IPS-18c (cell line): ENCODE measurements around the gene CD164L2.

Experiments used
- H3K4me3 ChIP-seq: 2 replicates; pipeline ENCODE4 v1.7.0; 2013; ENCODE audit warnings: low read depth, mild to moderate bottlenecking, low read length, moderate library complexity; ENCODE audit not compliant: insufficient read depth
- H3K9me3 ChIP-seq: one replicate; pipeline ENCODE4 v1.6.1; 2013; ENCODE audit warnings: mild to moderate bottlenecking, low read length, moderate library complexity; ENCODE audit not compliant: control insufficient read depth, insufficient read depth

Gene CD164L2

DNA sequence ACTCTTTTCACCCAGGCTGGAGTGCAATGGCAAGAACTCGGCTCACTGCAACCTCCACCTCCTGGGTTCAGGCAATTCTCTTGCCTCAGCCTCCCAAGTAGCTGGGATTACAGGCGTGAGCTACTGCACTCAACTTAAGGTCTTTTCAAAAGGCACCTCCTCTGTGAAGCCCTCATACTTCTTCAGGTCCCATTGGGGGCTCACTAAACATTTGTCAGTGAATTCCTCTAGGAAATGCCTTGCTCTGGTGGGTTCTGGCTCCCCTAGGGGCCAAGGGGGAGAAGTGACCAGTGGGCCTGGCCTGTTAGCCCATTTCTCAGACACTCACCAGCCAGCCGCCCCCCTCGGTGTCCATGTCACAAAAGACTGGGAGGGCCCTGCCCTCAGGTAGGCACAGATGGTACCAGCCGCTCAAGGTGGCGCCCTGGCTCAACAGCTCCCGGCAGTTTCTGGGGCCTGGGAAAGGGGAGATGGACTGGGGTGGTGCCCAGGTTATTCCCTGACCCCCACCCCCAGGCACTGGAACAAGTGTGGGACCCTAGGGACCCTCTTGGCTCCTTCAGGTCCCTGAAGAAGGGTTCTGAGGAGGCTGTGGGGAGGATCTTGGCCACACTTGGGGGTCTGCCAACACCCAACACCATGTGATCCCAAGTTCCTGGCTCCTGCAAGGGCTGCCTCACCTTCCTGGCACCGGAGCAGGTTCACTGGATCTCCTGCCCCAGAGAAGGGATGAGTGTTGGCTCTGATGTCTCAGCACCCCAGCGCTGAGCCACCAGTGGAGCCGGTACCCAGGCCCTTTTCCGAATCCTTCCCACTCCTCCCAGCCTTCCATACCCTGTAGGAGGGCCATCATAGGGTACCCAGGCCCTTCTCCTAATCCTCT, 10.1 kb downstream of the CD164L2 start:
- H3K9me3 ChIP-seq = peaks cover 2% of the 10 kb centered on the region
- H3K4me3 ChIP-seq = no peak overlapping the region

DNA sequence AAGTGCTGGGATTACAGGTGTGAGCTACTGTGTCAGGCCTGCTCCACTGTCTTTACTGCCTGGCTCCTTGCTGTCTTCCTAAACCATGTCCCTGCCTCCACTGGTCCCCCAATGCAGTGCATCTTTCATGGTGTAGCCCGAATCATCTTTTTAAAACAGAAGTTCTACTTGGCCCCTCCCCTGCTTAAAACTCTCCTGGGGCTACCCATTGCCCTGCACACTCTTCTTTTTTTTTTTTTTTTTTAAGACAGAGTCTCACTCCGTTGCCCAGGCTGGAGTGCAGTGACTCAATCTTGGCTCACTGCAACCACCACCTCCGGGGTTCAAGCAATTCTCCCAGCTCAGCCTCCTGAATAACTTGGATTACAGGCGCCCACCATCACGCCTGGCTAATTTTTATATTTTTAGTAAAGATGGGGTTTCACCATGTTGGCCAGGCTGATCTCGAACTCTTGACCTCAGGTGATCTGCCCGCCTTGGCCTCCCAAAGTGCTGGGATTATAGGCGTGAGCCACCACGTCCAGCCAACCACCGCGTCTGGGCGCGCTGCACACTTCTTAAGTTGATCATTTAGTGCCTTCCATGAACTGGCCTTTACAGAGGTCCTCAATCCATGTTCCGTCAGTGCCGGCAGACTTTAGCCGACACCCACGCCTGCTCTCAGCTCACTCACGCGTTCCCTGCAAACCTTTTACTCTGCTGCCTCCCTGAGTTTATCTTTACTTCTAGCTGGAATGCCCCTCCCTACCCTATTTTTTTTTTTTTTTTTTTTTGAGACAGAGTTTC, 10.9 kb downstream of the CD164L2 start:
- H3K4me3 ChIP-seq = no peak overlapping the region
- peaks cover 2% of the 10 kb centered on the region for H3K9me3 ChIP-seq

- no peaks in the 10 kb centered on the region for H3K9me3 ChIP-seq
- no peak overlapping the region for H3K4me3 ChIP-seq
Measured at GRCh38 chr1:27368869-27369582, 14.1 kb downstream of the CD164L2 start.

DNA sequence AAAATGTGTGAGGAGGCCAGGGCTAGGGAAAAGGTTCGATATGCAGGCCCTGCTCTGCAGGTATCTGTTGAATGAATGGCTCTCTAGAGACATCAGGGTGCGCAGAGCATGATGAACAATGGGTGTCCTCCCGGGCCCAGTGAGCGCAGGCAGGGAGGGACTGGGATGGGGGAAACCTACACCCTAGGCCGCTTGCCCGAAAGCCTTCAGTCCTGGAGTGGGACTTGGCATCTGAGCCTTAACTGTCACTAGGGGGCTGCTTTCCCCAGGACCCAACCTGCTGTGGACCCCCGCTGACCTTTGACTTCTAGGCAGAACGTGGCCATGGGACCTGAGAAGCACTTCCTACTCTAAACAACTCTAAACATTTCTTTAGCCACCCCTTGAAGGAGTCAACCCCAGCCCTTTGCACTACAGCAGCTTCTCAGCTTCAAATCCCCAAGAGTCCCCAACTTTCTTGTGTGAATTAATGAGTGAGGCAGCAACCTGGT, 15.9 kb downstream of the CD164L2 start:
- peak overlapping the region; percentile 67 for H3K4me3 ChIP-seq
- H3K9me3 ChIP-seq = no peaks in the 10 kb centered on the region

GRCh38 chr1:27366411-27367159, 16.5 kb downstream of the CD164L2 start, which contains the start of gene MAP3K6:
TSS of gene MAP3K6 (minus strand) at chr1:27366961. CDS start at chr1:27366597, 364 bp downstream.
- no peaks in the 10 kb centered on the region for H3K9me3 ChIP-seq
- H3K4me3 ChIP-seq = peak within 1 kb of the TSS; percentile 67

DNA sequence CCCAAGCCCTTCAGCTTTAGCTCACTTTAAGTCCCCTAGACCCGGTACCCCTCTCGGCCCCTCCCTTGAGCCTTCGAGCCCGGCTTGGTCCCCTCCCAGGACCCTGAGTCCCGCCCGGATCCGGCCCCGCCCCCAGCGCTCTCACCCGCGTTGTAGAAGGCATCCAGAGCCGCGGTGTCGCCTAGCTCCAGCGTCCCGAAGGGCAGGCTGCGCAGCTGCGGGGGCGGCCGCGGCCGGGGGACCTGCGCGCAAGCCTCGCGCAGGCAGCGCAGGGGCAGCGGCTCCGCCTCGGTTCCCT, 17.1 kb downstream of the CD164L2 start:
- Histone ChIP-seq H3K9me3 (no peaks in the 10 kb centered on the region), H3K4me3 (peak overlapping the region; percentile 67)

DNA sequence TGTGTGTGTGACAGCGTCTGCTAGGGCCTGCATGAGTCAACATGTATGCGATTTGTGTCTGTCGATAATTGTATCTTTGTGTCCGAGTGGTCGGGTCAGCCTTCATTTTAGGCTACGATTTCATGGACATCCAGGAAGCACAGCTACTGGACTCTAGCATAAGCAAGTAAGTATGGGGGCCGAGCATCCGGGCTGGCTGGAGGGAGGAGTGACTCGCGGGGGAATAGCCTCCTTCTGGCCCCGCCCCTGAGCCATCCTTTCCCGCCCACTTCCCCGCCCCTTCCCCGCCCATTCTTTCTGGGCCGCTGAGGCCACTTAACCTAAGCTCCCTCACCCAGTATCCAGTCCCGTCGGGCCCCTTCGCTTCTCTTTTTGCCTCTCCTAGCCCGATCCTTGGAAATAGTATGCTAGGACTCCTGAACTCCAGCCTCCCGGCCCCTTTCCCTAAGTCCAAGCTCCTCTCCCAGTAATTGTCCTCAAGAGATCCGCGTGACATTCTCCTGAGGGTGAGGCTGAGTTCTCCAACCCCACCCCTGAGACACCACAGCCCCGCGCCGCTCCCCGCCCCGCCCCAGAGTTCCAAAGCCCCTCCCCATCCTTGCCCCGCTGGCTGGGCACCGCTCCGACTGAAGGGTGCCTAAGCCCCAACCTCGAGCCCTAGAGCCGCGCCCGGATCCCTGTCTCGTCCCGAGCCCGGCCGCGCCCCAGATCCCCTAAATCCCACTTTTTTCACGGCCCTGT, 17.6 kb downstream of the CD164L2 start:
- Histone ChIP-seq H3K9me3 (no peaks in the 10 kb centered on the region), H3K4me3 (peak overlapping the region; percentile 67)

DNA sequence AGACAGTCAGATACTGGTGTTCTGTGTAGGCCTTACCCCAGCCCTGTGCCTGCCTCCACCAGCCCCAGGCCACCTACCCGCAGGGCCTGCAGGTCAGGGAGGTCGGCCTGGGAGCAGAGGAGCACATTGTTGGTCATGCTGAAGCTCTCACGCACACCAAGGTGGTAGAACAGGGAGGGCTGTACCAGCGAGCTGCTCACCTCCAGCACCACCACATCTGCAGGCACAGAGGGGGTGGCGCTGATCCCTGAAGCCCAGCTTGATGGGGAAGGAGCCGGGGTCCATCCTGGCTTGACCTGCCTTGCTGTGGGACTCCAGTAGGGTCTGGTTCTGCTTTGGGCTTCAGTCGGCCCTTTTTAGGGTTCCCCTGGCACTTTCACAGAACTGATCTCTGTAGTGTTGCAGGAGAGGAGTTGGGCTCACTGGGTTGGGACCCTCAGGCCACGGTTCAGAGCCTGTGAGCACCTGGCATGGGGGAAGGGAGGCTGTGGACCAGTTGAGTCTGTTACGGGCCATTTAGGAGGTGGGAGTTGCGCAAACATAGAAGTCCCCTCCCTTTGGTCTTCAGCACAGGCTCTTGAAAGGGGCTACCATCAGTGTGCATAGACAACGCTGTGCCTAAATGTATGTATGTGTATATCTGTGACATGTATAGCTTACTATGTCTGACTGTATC, 18.3 kb downstream of the CD164L2 start:
- H3K4me3 ChIP-seq = no peak overlapping the region
- no peaks in the 10 kb centered on the region for H3K9me3 ChIP-seq

DNA sequence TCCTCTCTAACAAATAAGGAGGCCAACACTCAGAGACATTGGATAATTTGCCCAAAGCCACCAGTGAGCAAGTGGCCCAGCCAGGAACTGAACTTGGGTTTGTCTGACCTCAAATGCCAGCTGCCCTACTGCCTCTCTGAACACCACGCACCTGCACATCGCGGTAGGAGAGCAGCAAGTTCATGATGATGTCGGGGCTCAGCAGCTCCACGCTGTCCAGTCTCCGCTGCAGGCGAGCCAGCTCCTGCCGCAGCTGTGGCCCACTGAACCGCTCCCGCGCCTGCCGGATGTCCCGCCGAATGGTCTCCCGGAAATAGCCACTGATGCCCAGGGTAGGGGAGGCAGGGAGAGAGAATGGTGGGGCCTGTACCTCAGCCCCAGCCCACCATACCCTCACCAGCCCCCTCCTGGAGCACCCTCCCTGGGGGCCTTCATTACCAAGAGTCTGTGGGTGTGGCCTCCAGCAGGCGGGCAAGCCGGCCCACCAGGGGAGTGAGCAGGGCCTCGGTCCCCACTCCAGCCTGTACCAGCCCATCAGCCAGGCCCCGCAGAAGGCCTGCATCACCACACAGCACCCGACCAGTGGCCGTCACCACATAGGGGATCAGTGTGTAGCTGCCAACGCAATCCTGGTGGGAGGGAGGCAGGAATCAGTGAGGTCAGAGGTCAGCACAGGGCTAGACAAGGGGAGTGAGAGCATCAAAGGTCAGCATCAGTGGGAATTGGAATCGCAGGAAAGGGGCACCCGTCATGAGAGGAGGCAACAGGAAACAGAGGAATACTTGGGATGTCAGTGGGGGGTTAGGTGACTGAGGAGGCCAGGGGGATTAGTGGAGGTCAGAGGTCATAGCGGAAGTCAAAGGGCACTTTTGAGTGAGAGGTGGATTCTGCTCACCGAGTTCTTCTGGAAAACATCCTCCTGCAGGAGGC, 19.1 kb downstream of the CD164L2 start:
- no peaks in the 10 kb centered on the region for H3K9me3 ChIP-seq
- H3K4me3 ChIP-seq = no peak overlapping the region

GRCh38 chr1:27361553-27361952, 21.6 kb downstream of the CD164L2 start:
- Histone ChIP-seq H3K4me3 (no peak overlapping the region), H3K9me3 (no peaks in the 10 kb centered on the region)

DNA sequence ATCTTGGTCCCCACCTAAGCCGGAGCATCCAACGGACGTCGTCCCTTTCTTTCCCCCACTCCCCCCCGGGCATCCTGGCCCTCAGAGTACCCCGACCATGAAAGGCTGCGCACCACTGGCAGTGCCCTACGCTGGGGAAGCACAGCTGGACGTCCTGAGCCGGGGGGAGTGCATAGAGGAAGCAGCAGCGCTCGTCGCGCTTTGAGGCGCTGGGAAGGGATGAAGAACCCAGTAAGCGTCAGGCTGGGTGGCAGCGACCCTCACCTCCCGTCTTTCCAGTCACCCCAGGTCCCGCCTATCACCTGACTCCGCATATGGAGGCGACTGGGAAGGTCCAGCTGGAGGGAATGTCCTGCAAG, 22.1 kb downstream of the CD164L2 start:
- H3K9me3 ChIP-seq = no peaks in the 10 kb centered on the region
- H3K4me3 ChIP-seq = peak overlapping the region; percentile 85

DNA sequence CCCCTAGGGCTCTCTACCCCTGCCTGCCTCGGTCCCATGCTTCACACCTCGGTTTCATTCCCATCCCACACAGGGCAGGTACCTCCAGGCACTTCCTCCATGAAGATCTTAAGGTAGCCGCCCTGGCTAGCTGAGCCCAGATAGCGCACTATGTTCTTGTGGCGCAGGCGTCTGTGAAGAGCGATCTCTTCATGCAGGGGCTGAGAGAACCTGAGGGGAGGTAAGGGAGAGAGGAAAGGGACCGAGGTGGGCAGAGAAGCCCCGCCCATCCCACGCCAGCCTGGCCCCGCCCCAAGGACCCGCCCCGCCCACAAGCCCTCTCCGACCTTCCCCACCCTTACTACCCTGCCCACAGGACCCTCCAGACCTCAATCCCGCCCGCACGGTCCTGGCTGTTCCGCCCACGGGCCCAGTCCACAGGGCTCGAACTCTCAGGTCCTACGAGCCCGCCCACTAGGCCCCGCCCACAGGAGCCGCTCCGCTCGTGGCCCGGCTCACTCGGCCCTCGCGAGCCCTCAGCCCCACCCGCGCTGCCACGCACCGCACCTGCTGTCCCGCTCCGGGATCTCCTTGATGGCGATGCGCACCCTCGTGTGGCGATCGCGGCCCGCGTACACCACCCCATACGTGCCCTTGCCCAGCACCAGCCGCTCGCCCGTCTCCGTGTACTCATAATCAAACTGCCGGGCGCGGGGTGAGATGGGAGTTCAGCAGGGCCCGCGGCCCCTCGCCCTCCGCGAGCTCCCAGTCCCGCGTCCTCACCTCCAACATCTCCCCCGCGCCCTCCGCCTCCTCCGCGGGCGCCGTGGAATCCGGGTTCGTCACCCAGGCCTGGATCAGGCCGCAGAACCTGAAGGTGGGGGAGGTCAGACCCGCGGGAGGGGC, 22.7 kb downstream of the CD164L2 start:
- no peaks in the 10 kb centered on the region for H3K9me3 ChIP-seq
- H3K4me3 ChIP-seq = peak overlapping the region; percentile 85

DNA sequence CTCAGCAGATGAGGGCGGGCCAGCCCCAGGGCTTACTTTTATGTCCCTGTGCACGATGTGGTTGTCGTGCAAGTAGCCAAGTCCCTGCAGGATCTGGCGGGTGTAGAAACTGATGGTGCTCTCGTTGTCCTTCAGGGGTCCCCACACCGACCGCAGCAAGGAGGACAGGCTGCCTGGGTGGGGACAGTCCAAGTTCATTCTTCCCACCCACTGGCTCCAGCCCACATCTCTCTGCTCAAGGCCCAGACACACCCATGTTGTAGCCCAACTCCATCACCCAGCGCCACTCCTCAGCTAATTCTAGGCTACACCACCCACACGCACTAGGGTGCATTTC, 23.3 kb downstream of the CD164L2 start:
- peak overlapping the region; percentile 85 for H3K4me3 ChIP-seq
- H3K9me3 ChIP-seq = no peaks in the 10 kb centered on the region

DNA sequence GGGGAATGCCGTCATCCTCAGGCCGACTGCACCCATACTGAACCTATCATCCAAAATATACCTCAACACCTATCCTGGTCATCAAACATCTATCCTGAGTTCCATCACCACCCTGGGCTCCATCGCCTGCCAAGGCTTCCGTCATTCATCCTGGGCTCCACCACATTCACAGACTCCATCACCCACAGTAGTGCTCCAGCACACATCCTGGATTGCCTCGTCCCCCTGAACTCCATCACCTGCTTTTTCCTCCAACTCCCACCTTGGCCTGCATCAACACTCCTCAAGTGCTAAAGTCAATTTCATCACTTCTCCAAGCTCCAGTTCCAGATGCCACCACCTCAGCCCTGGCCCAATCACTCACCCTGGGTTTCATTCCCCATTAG, 24.2 kb downstream of the CD164L2 start:
- no peaks in the 10 kb centered on the region for H3K9me3 ChIP-seq
- H3K4me3 ChIP-seq = no peak overlapping the region
